HG03066 (cell line): ENCODE data around the gene INPPL1.

Experiments
- ATAC-seq: cut with Tn5 transposase; IDR thresholded peaks from one replicate; pipeline ENCODE4 v1.9.1; 2021; ENCODE audit warnings: low read depth; ENCODE audit not compliant: unreplicated experiment

Gene INPPL1

DNA sequence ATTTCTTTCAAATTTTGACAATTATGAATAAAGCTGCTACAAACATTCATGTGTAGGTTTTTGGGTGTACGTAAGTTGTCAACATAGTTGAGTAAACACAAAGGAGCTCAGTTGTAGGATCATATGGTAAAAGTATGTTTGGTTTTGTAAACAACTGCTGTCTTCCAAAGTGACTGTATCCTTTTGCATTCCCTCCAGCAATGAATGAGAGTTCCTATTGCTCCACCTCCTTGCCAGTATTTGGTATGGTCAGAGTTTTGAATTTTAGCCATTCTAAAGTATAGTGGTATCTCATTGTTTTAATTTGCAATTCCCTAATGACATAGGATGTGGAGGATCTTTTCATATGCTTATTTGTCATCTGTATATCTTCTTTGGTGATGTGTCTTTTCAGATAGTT lies 47.4 kb downstream of the INPPL1 start:
- ATAC-seq = no peak

- ATAC-seq = no peak
Measured at GRCh38 chr11:72274435-72274834, 49.9 kb downstream of the INPPL1 start.

DNA sequence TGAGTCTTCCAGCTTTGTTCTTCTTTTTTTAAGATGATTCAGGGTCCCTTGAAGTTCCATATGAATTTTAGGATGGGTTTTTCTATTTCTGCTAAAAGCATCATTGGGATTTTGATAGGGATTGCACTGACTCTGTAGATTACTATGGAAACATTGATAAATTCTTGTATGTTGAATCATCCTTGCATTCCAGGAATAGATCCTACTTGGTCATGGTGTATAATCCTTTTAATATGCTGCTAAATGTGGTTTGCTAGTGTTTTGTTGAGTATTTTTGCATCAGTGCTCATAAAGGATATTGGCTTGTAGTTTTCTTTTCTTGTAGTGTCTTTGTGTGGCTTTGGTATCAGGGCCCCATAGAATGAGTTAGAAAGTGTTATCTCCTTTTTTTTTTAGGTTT lies 54.3 kb downstream of the INPPL1 start:
- no peak for ATAC-seq

DNA sequence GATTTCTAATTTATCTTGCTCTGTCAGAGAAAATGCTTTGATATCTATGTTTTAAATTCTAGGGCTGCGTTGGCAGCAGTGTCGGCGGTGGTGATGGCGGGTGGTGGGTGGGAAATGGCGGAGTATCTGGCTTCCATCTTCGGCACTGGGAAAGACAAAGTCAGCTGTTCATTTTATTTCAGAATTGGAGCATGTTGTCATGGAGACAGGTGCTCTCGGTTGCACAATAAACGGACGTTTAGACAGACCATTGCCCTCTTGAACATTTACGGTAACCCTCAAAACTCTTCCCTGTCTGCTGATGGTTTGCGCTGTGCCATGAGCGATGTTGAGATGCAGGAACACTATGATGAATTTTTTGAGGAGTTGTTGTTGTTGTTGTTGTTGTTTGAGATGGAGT lies 55.5 kb downstream of the INPPL1 start:
- ATAC-seq = no peak

- ATAC-seq = no peak
Measured at GRCh38 chr11:72280726-72281315, 56.3 kb downstream of the INPPL1 start.

GRCh38 chr11:72283947-72284346 lies 59.4 kb downstream of the INPPL1 start:
- no peak for ATAC-seq

DNA sequence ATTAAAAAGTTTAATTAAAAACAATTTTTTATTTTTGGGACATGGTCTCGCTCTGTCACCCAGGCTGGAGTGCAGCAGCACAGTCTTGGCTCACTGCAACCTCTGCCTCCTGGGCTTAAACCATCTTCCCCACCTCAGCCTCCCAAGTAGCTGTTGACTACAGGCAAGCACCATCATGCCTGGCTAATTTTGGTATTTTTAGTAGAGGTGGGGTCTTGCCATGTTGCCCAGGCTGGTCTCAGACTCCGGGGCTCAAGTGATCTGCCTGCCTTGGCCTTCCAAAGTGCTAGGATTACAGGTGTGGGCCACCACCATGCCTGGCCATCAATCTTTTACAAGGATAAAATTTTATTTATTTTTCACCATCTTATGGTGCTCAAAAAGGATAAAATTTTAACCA lies 62.7 kb downstream of the INPPL1 start:
- ATAC-seq = no peak
